GM10266 (cell line): ENCODE data around the gene RORC.

Experiments used
- DNase-seq: peaks from one replicate; pipeline ENCODE4 v3.0.0; 2012; ENCODE audit errors: extremely low spot score
- TF ChIP-seq, protein P1 (sequence below): IDR thresholded peaks from 2 replicates; pipeline ENCODE4 v1.5.1; 2012; ENCODE audit warnings: mild to moderate bottlenecking, low read depth; ENCODE audit not compliant: control insufficient read depth, insufficient read depth; ENCODE audit errors: missing control alignments

The RORC gene

DNA sequence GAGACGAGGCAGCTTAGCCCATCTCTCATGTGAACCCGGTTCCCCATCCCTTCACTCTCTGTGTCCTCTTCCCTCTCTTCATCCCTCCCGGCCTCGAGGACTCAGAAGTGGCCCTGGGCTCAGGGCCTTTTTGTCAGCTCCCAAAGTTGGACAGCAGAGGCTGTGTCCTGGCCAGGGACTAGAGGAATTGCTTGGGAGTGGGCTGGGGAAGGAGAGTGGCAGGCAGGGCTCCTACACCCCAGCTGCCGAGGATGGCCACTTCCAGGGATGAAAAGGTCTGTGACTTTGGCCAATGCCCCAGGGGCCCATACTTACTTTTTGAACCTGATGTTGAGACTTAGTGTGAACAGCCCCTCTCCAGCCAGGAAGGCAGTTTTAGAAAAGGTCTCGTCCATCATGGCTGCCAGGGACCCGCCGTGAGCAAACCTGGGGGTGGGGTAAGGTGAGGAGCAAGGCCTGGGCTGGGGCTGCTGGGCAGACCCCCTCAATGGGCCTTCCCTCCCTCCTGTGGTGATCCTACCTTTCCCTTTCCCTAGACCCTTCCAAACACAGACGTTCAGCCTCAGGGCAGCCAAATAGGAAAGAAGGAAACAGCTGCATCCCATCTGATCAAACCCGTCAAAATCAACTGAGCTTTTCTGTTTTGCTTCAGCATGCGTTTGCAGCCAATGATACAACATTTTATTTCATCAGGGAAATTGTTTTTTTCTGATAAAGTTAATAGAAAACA lies 16.4 kb upstream of the RORC start:
- no peak for DNase-seq
- TF ChIP-seq, protein P1, sequence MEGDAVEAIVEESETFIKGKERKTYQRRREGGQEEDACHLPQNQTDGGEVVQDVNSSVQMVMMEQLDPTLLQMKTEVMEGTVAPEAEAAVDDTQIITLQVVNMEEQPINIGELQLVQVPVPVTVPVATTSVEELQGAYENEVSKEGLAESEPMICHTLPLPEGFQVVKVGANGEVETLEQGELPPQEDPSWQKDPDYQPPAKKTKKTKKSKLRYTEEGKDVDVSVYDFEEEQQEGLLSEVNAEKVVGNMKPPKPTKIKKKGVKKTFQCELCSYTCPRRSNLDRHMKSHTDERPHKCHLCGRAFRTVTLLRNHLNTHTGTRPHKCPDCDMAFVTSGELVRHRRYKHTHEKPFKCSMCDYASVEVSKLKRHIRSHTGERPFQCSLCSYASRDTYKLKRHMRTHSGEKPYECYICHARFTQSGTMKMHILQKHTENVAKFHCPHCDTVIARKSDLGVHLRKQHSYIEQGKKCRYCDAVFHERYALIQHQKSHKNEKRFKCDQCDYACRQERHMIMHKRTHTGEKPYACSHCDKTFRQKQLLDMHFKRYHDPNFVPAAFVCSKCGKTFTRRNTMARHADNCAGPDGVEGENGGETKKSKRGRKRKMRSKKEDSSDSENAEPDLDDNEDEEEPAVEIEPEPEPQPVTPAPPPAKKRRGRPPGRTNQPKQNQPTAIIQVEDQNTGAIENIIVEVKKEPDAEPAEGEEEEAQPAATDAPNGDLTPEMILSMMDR: no peak

- no peak for DNase-seq
- TF ChIP-seq, protein P1: no peak
Observed at GRCh38 chr1:151846686-151847237, 15.2 kb upstream of the RORC start.

DNA sequence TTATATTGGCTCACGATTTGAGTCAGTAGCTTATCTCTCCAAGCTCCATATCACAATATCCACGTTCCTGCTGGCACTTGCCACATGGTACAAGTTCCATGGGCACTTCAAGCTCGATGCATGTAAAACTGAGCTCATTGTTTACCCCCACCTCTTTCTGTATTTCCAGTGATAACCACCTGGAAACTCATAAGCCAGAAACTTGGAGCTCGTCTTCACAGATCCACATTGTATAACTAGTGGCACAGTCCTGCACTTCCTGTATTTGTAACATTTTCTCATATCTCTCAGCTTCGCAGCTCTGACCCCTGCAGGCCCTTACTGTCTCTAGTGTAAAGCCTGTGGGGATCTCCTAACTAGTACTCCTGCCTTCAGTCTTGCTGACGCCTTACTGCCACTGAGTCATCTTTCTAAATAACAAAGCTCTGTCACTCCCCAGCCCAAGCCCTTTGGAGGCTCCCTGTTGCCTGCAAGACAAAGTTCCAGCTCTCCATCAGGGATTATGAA lies 14.5 kb upstream of the RORC start:
- TF ChIP-seq, protein P1: no peak
- no peak for DNase-seq

DNA sequence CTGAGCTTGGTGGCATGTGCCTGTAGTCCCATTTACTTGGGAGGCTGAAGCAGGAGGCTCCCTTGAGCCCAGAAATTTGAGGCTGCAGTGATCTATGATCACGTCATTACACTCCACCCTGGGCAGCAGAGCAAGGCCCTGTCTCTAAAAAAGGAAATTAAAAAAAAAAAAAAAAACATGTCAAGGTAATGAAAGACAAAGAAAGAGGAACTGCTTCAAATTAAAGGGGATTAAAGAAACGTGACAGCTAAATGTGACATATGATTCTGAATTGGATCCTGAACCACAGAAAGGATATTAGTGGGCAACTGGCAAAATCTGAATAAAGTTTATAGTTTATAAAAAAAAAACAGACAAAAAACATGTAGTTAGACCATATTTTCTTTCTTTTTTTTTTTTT lies 11.8 kb upstream of the RORC start:
- DNase-seq: no peak

DNA sequence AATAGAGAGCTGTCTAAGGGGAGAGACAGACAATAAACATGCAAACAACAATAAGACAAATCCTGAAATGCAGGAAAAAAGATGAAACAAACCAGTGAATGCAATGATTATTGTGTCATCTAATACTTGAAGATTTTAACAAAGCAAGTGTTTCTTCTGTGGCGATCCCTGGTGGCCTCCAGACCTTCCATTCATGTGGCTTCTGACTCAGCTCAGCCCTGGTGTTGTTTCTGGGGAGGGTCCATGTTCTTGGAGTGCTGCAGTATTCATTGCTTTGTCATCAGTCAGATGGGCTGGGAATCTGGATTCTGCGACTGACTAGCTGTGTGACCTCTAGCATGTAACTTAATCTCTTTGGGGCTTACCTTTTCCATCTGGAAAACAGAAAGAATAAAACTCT lies 9.5 kb upstream of the RORC start:
- TF ChIP-seq, protein P1: no peak
- no peak for DNase-seq

More for the DNA sequence above, 11.8 kb upstream of the RORC start:
- TF ChIP-seq, protein P1: no peak

DNA sequence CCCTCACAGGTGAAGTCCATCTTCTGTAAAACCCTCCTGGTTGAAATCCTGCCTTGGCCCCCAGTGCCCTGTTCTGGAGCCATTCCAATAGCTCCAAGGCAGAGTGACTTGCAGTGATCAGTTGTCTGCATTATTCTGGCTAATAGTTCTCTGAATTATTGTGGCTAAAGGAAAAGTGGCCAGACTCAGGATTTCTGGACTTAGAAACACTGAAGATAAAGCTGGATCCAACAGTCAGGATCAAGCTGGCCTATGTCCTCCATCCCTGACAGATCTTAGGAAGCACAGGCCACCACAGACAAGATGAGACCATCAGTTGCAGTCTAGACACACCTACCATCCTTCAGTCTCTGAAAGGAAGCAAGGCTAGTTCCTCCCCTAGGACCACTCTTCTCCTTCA lies 8.8 kb upstream of the RORC start:
- DNase-seq: no peak
- TF ChIP-seq, protein P1: no peak
